GM12875 (cell line): ENCODE data around the gene ADK.
"Not testable (repeated sequence)": the region's sequence is repeated elsewhere in the genome, so short reads cannot be mapped to it uniquely, and the experiment has no call there.

ENCODE experiments used
- H3K4me3 ChIP-seq: one replicate; pipeline ENCODE4 v1.5.1; 2011; ENCODE audit warnings: low read depth, low read length, control low read depth
- CTCF ChIP-seq: IDR thresholded peaks from 2 replicates; pipeline ENCODE4 v1.5.1; 2011; ENCODE audit warnings: low read depth, mild to moderate bottlenecking, control low read depth, inconsistent platforms, low read length, moderate library complexity, borderline replicate concordance; ENCODE audit not compliant: insufficient read depth

ADK gene

GRCh38 chr10:74289188-74289587 lies 138.2 kb downstream of the ADK start:
- TF ChIP-seq CTCF: no peak
- no peak overlapping the region for H3K4me3 ChIP-seq

- H3K4me3 ChIP-seq: no peak overlapping the region
These were observed 138.9 kb downstream of the ADK start for GRCh38 chr10:74289951-74290350.

GRCh38 chr10:74290708-74291107 lies 139.7 kb downstream of the ADK start:
- no peak overlapping the region for H3K4me3 ChIP-seq
- TF ChIP-seq CTCF: no peak

More at GRCh38 chr10:74289951-74290350, 138.9 kb downstream of the ADK start:
- TF ChIP-seq CTCF: no peak

- H3K4me3 ChIP-seq: no peak overlapping the region
- no peak for TF ChIP-seq CTCF
These were observed 141.9 kb downstream of the ADK start for GRCh38 chr10:74292871-74293427.

GRCh38 chr10:74293686-74294371 lies 142.8 kb downstream of the ADK start:
- H3K4me3 ChIP-seq: no peak overlapping the region
- TF ChIP-seq CTCF: no peak

- no peak overlapping the region for H3K4me3 ChIP-seq
- TF ChIP-seq CTCF: no peak
These were observed 146.5 kb downstream of the ADK start for GRCh38 chr10:74297389-74298080.

GRCh38 chr10:74300074-74300621 lies 149.1 kb downstream of the ADK start:
- H3K4me3 ChIP-seq: not testable (repeated sequence)
